Endothelial cell of umbilical vein (primary cell): Measurements from ENCODE around the gene WDR18. TPM values are rescaled to one million over a fixed set of nuclear protein-coding genes. Genes with fewer than 3 reads are reported as not detected.

Experiments used
- BruUV-seq: library from RNA; stranded (reverse); fragments of 400-500 nt; replicated peaks from 2 replicates; lab custom pipeline; 2021; lab: Mats Ljungman, UMichigan
- CTCF ChIA-PET: fragments of 300-600, 350-600 bp; sonication (Branson Sonifier 250); formaldehyde crosslinking; loops from one replicate; lab custom pipeline; 2021; ENCODE audit warnings: antibody characterized with exemption, inconsistent platforms; lab: Charles Lee
- POLR2A ChIA-PET: fragments of 300-600, 350-600 bp; sonication (Branson Sonifier 250); formaldehyde crosslinking; loops from one replicate; lab custom pipeline; 2021; ENCODE audit warnings: antibody characterized with exemption, inconsistent platforms; lab: Charles Lee
- DNase-seq: peaks from one replicate; pipeline ENCODE4 v3.0.0-alpha.2; 2011; ENCODE audit warnings: low read depth, low spot score
- FAIRE-seq: peaks from 2 replicates; lab custom pipeline; 2011; peaks lifted over from hg19 to GRCh38; lab: Jason Lieb, UNC
- H2AFZ ChIP-seq: 2 replicates; pipeline ENCODE4 v1.6.0; 2012; ENCODE audit warnings: low read depth, low read length, control low read depth, inconsistent platforms
- H3K27ac ChIP-seq: 2 replicates; pipeline ENCODE4 v1.5.1; 2011; ENCODE audit warnings: low read depth, mild to moderate bottlenecking, control low read depth, low read length, moderate library complexity; ENCODE audit not compliant: insufficient read depth
- H3K27me3 ChIP-seq, 2 experiments: 2 replicates each; pipeline versions ENCODE4 v1.6.0 to v1.6.1; 2011; ENCODE audit warnings: low read length in 2 of 2, mixed read lengths in 1 of 2; ENCODE audit not compliant: control insufficient read depth in 2 of 2, insufficient read depth in 2 of 2
- H3K36me3 ChIP-seq, 2 experiments: 2 replicates in 1 of 2; 3 replicates in 1 of 2; pipeline ENCODE4 v1.5.1; 2011; ENCODE audit warnings: low read length in 2 of 2, mild to moderate bottlenecking in 1 of 2, moderate library complexity in 1 of 2; ENCODE audit not compliant: control insufficient read depth in 2 of 2, insufficient read depth in 2 of 2; ENCODE audit errors: extremely low read depth in 1 of 2
- H3K4me1 ChIP-seq: 3 replicates; pipeline ENCODE4 v1.5.1; 2011; ENCODE audit warnings: mild to moderate bottlenecking, low read length; ENCODE audit not compliant: control insufficient read depth, insufficient read depth; ENCODE audit errors: extremely low read depth
- H3K4me2 ChIP-seq: 2 replicates; pipeline ENCODE4 v1.6.1; 2011; ENCODE audit warnings: low read length, control low read depth, mixed read lengths; ENCODE audit not compliant: insufficient read depth
- H3K4me3 ChIP-seq, 3 experiments: fragments of 200-600 bp in 1 of 3; sonication (generic), shearing (Covaris generic) in 1 of 3; replicated peaks in 1 of 3; 2 replicates each; pipeline ENCODE4 v1.5.1; 2011 to 2016; ENCODE audit warnings: control low read depth in 3 of 3, low read length in 3 of 3, mild to moderate bottlenecking in 2 of 3, inconsistent platforms in 1 of 3, low read depth in 1 of 3, moderate library complexity in 1 of 3; ENCODE audit not compliant: insufficient read depth in 1 of 3
- H3K79me2 ChIP-seq: 2 replicates; pipeline ENCODE4 v1.6.0; 2012; ENCODE audit warnings: low read length, inconsistent platforms; ENCODE audit not compliant: control insufficient read depth, insufficient read depth
- H3K9ac ChIP-seq: replicated peaks from 2 replicates; pipeline ENCODE3; 2011; ENCODE audit warnings: low read length, control low read depth; ENCODE audit not compliant: insufficient read depth; ENCODE audit errors: extremely low read depth
- H3K9me1 ChIP-seq: replicated peaks from 3 replicates; pipeline ENCODE4 v1.6.0; 2011; ENCODE audit warnings: mild to moderate bottlenecking, low read length; ENCODE audit not compliant: control insufficient read depth, insufficient read depth; ENCODE audit errors: extremely low read depth
- H3K9me3 ChIP-seq: replicated peaks from 2 replicates; pipeline ENCODE4 v1.5.1; 2012; ENCODE audit warnings: low read length, inconsistent platforms; ENCODE audit not compliant: control insufficient read depth, insufficient read depth
- H4K20me1 ChIP-seq: replicated peaks from 2 replicates; pipeline ENCODE3; 2011; ENCODE audit warnings: mild to moderate bottlenecking, low read length; ENCODE audit not compliant: control insufficient read depth, insufficient read depth; ENCODE audit errors: extremely low read depth
- EZH2 ChIP-seq: IDR thresholded peaks from 2 replicates; pipeline ENCODE4 v1.6.1; 2012; ENCODE audit warnings: borderline replicate concordance, low read depth, mild to moderate bottlenecking, moderate library complexity, low read length, inconsistent platforms; ENCODE audit not compliant: severe bottlenecking
- FOS ChIP-seq: IDR thresholded peaks from 2 replicates; pipeline ENCODE4 v1.6.1; 2011; ENCODE audit warnings: mild to moderate bottlenecking, low read length, moderate library complexity, borderline replicate concordance; ENCODE audit not compliant: insufficient read depth
- GATA2 ChIP-seq: IDR thresholded peaks from 2 replicates; pipeline ENCODE4 v1.7.0; 2011; ENCODE audit warnings: low read depth, mild to moderate bottlenecking, moderate library complexity, mixed read lengths, low read length; ENCODE audit not compliant: insufficient read length, insufficient read depth
- JUN ChIP-seq: IDR thresholded peaks from 2 replicates; pipeline ENCODE4 v1.6.1; 2011; ENCODE audit warnings: borderline replicate concordance, low read depth; ENCODE audit not compliant: insufficient read length, insufficient read depth
- MYC ChIP-seq: IDR thresholded peaks from one replicate; pipeline ENCODE4 v1.6.1; 2011; ENCODE audit warnings: mild to moderate bottlenecking, low read depth, low read length
- POLR2A ChIP-seq: IDR thresholded peaks from 2 replicates; pipeline ENCODE4 v1.6.1; 2012; ENCODE audit warnings: low read depth, mild to moderate bottlenecking, control low read depth, low read length
- POLR2AphosphoS5 ChIP-seq: IDR thresholded peaks from 2 replicates; pipeline ENCODE4 v1.6.1; 2012; ENCODE audit warnings: low read depth, mild to moderate bottlenecking, control low read depth, low read length, moderate library complexity; ENCODE audit not compliant: insufficient read depth
- dilution Hi-C: fragments of 300-500 bp; cut with MboI; formaldehyde crosslinking; loops from one replicate; pipeline ENCODE4 v1.15.0; 2019; ENCODE audit warnings: low sequenced_read_pairs; ENCODE audit not compliant: extremely low pct_ligation_motif_present
- intact Hi-C: fragments of 100-400 bp; cut with micrococcal nuclease; formaldehyde crosslinking; loops from one replicate; pipeline ENCODE4 v1.10.0; 2022
- polyA plus RNA-seq, 4 experiments: library from polyadenylated mRNA; depleted of rRNA in 3 of 4; stranded (reverse) in 3 of 4; unstranded in 1 of 4; fragments of >200 nt; gene quantifications; 2 replicates each; pipeline versions ENCODE4 v1.2.1 to v1.2.3, GENCODE V29; 2011 to 2012; ENCODE audit warnings: missing spikeins in 1 of 4
- total RNA-seq: library from RNA; stranded (reverse); gene quantifications from 2 replicates; pipeline ENCODE4 v1.2.3, GENCODE V29; 2021
- TF ChIP-seq, protein P1 (sequence below): IDR thresholded peaks from 2 replicates; pipeline ENCODE4 v1.6.1; 2011; ENCODE audit not compliant: insufficient read depth, insufficient read length
- TF ChIP-seq, protein P2 (sequence below), 2 donors: IDR thresholded peaks; 1 replicate in 1 of 2; 2 replicates in 1 of 2; pipeline ENCODE4 v1.5.1; 2011; ENCODE audit warnings: low read length in 2 of 2, mild to moderate bottlenecking in 2 of 2, moderate library complexity in 2 of 2, control low read depth in 1 of 2, inconsistent platforms in 1 of 2, low read depth in 1 of 2; ENCODE audit not compliant: insufficient read depth in 1 of 2; ENCODE audit errors: extremely low read depth in 1 of 2

The WDR18 gene
- total and polyA plus RNA-seq, 2 donors (not counting 3 experiments of a cell fraction or from before 2014, with no cell fraction given) = 54.8 to 102 TPM

DNA sequence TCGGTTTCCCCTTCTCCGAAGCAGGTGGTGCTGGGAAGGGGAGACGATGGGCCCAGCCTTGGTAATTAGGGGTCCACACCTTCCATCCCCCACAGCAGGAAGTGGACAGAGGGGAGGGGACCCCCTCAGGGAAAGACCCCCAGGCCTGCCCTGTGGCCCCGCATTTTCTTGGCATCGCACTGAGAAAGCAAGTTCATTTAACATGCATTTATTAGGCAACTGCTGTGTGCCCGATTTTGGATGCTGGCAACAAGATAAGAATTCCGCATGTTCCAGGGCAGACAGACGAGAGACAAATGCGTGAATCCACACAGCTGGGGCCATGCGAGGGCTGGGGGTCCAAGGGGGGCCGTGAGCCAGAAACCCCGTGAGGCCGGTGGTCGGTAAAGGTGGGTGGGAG lies 29.9 kb upstream of the WDR18 start:
- FAIRE-seq (no peak), DNase-seq (no peak)
- intact Hi-C loops = no loop called here
- H3K9ac ChIP-seq = no peak overlapping the region
- H3K4me2 ChIP-seq = no peak overlapping the region
- ChIA-PET POLR2A (no interaction called here), CTCF (no interaction called here)
- no peak overlapping the region for H3K27ac ChIP-seq
- BruUV-seq = no TSS peak
- no peaks in the 10 kb centered on the region for H3K36me3 ChIP-seq
- no peaks in the 10 kb centered on the region for H3K9me1 ChIP-seq
- no peaks in the 10 kb centered on the region for H3K9me3 ChIP-seq
- H2AFZ ChIP-seq = no peak overlapping the region
- H3K4me3 ChIP-seq = no peak overlapping the region
- H4K20me1 ChIP-seq = no peaks in the 10 kb centered on the region
- H3K27me3 ChIP-seq = no peaks in the 10 kb centered on the region
- dilution Hi-C loops = no loop called here
- H3K79me2 ChIP-seq = no peaks in the 10 kb centered on the region
- TF ChIP-seq EZH2 (no peak), FOS (no peak), JUN (no peak), POLR2A (no peak), MYC (no peak), POLR2AphosphoS5 (no peak), GATA2 (no peak)
- TF ChIP-seq, protein P1, sequence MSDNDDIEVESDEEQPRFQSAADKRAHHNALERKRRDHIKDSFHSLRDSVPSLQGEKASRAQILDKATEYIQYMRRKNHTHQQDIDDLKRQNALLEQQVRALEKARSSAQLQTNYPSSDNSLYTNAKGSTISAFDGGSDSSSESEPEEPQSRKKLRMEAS = no peak
- TF ChIP-seq, protein P2, sequence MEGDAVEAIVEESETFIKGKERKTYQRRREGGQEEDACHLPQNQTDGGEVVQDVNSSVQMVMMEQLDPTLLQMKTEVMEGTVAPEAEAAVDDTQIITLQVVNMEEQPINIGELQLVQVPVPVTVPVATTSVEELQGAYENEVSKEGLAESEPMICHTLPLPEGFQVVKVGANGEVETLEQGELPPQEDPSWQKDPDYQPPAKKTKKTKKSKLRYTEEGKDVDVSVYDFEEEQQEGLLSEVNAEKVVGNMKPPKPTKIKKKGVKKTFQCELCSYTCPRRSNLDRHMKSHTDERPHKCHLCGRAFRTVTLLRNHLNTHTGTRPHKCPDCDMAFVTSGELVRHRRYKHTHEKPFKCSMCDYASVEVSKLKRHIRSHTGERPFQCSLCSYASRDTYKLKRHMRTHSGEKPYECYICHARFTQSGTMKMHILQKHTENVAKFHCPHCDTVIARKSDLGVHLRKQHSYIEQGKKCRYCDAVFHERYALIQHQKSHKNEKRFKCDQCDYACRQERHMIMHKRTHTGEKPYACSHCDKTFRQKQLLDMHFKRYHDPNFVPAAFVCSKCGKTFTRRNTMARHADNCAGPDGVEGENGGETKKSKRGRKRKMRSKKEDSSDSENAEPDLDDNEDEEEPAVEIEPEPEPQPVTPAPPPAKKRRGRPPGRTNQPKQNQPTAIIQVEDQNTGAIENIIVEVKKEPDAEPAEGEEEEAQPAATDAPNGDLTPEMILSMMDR (IDR thresholded peaks at IDR 0.05; ENCODE audit: extremely low read depth in 1 of 2, insufficient read depth in 1 of 2, low read depth in 1 of 2, low read length in 2 of 2) = no peak
- peaks cover 4% of the 10 kb centered on the region for H3K4me1 ChIP-seq
